ENCODE results near the gene RSPH6A.

The RSPH6A gene

GRCh38 chr19:45814851-45815480, at the start of gene RSPH6A:
RSPH6A (minus strand) TSS chr19:45815308; CDS start chr19:45815176, 132 bp downstream.
- no peak for DNase-seq (ENCODE audit: low spot score)

GRCh38 chr19:45864629-45865082, 49.5 kb upstream of the RSPH6A start:
- DNase-seq (ENCODE audit: low spot score): no peak

- peak; percentile 65 for DNase-seq (ENCODE audit: low spot score)
Observed at GRCh38 chr19:45863840-45864628, 48.9 kb upstream of the RSPH6A start, which contains the start of gene FOXA3. FOXA3 (plus strand) TSS chr19:45864326; CDS start chr19:45864457, 131 bp downstream.

GRCh38 chr19:45863335-45863839, 48.3 kb upstream of the RSPH6A start:
- no peak for DNase-seq (ENCODE audit: low spot score)

GRCh38 chr19:45862564-45863334, 47.6 kb upstream of the RSPH6A start, which contains the start of gene SYMPK:
SYMPK (minus strand) TSS chr19:45863147; CDS start chr19:45854495, 8,652 bp downstream.
- DNase-seq (ENCODE audit: low spot score): peak; percentile 100

- DNase-seq (ENCODE audit: low spot score): no peak
Observed at GRCh38 chr19:45862271-45862563, 47.1 kb upstream of the RSPH6A start.

- DNase-seq (ENCODE audit: low spot score): no peak
Observed at GRCh38 chr19:45860359-45861259, 45.5 kb upstream of the RSPH6A start.

GRCh38 chr19:45854167-45854778, 39.2 kb upstream of the RSPH6A start:
- DNase-seq (ENCODE audit: low spot score): no peak

- no peak for DNase-seq (ENCODE audit: low spot score)
Observed at GRCh38 chr19:45852983-45853382, 37.9 kb upstream of the RSPH6A start.

- no peak for DNase-seq (ENCODE audit: low spot score)
Observed at GRCh38 chr19:45852145-45852750, 37.1 kb upstream of the RSPH6A start.

GRCh38 chr19:45848922-45849321, 33.8 kb upstream of the RSPH6A start:
- no peak for DNase-seq (ENCODE audit: low spot score)

- DNase-seq (ENCODE audit: low spot score): no peak
Observed at GRCh38 chr19:45847663-45848062, 32.6 kb upstream of the RSPH6A start.

GRCh38 chr19:45842198-45842597, 27.1 kb upstream of the RSPH6A start:
- DNase-seq (ENCODE audit: low spot score): no peak

- no peak for DNase-seq (ENCODE audit: low spot score)
Observed at GRCh38 chr19:45834970-45835369, 19.9 kb upstream of the RSPH6A start.

- DNase-seq (ENCODE audit: low spot score): no peak
Observed at GRCh38 chr19:45828945-45829344, 13.8 kb upstream of the RSPH6A start.

GRCh38 chr19:45828523-45828922, 13.4 kb upstream of the RSPH6A start:
- no peak for DNase-seq (ENCODE audit: low spot score)

- DNase-seq (ENCODE audit: low spot score): no peak
Observed at GRCh38 chr19:45827459-45828093, 12.5 kb upstream of the RSPH6A start.

GRCh38 chr19:45826934-45827333, 11.8 kb upstream of the RSPH6A start:
- no peak for DNase-seq (ENCODE audit: low spot score)

- no peak for DNase-seq (ENCODE audit: low spot score)
Observed at GRCh38 chr19:45825917-45826893, 11.1 kb upstream of the RSPH6A start.

Measured in activated CD4-positive, alpha-beta T cell treated with anti-CD3 and anti-CD28 coated beads, Interleukin-2, Interleukin-4, amounts not matched to agents 100 ng/mL and 50 ng/mL, durations not matched to agents 16 hours and 8 hours (primary cell).